HCT116 (cell line): ENCODE results near the gene ZBTB16. TPM values are rescaled to one million over a fixed set of nuclear protein-coding genes. Genes with fewer than 3 reads are reported as not detected.

Source experiments
- ATAC-seq: fragments of 200-7000 bp; cut with Tn5 transposase; 2 replicates; pipeline ENCODE4 v1.9.1; 2020; ENCODE audit warnings: mild to moderate bottlenecking, moderate library complexity
- BruUV-seq: library from RNA; stranded (reverse); fragments of 400-500 nt; replicated peaks from 2 replicates; lab custom pipeline; 2021; lab: Mats Ljungman, UMichigan
- CTCF ChIA-PET: fragments of 300-600 bp; sonication (Branson Sonifier 250); formaldehyde crosslinking; loops from one replicate; lab custom pipeline; 2021; ENCODE audit warnings: antibody characterized with exemption; lab: Charles Lee
- POLR2A ChIA-PET: fragments of 300-600, 350-600 bp; sonication (Branson Sonifier 250); formaldehyde crosslinking; loops from one replicate; lab custom pipeline; 2021; ENCODE audit warnings: antibody characterized with exemption; lab: Charles Lee
- RAD21 ChIA-PET, 2 experiments: fragments of 300-600 bp; sonication (Branson Sonifier 250); formaldehyde crosslinking; loops; one replicate each; lab custom pipeline; 2023; ENCODE audit warnings: low total read pairs in 2 of 2; ENCODE audit not compliant: uncharacterized antibody in 2 of 2, unreplicated experiment in 2 of 2, low non-redundant PET in 1 of 2; lab: Charles Lee
- DNase-seq: peaks from one replicate; pipeline ENCODE4 v3.0.0-alpha.2; 2010; ENCODE audit warnings: low read depth, low spot score
- H2AFZ ChIP-seq: fragments of 200-600 bp; shearing (Covaris generic), sonication (generic); 2 replicates; pipeline ENCODE4 v1.6.1; 2017; ENCODE audit warnings: low read depth, mixed run types, mixed read lengths, antibody characterized with exemption, low read length; ENCODE audit not compliant: poor library complexity, severe bottlenecking
- H3K27ac ChIP-seq: 2 replicates; pipeline ENCODE4 v1.5.1; 2012; ENCODE audit warnings: low read depth, low read length
- H3K27me3 ChIP-seq: fragments of 200-600 bp; sonication (generic); 2 replicates; pipeline ENCODE4 v1.6.1; 2016; ENCODE audit warnings: mixed run types, low read length, mixed read lengths; ENCODE audit not compliant: insufficient read depth
- H3K36me3 ChIP-seq, 2 experiments: fragments of 200-500 bp in 1 of 2; fragments of 200-600 bp in 1 of 2; sonication (Bioruptor generic) in 1 of 2; sonication (generic) in 1 of 2; 2 replicates each; pipeline versions ENCODE4 v1.5.1 to v1.6.1; 2014 to 2016; ENCODE audit warnings: low read length in 2 of 2, inconsistent platforms in 1 of 2, mixed read lengths in 1 of 2, mixed run types in 1 of 2; ENCODE audit not compliant: insufficient read depth in 2 of 2, control insufficient read depth in 1 of 2
- H3K4me1 ChIP-seq, 2 experiments: fragments of 200-600 bp in 1 of 2; sonication (generic) in 1 of 2; 2 replicates each; pipeline versions ENCODE4 v1.5.1 to v1.6.1; 2012 to 2017; ENCODE audit warnings: low read length in 2 of 2, inconsistent platforms in 1 of 2, mild to moderate bottlenecking in 1 of 2, mixed read lengths in 1 of 2, mixed run types in 1 of 2, moderate library complexity in 1 of 2; ENCODE audit not compliant: insufficient read depth in 2 of 2, control insufficient read depth in 1 of 2
- H3K4me2 ChIP-seq: fragments of 200-600 bp; sonication (generic); 2 replicates; pipeline ENCODE4 v1.6.1; 2017; ENCODE audit warnings: mixed run types, low read length, mixed read lengths
- H3K4me3 ChIP-seq, 2 experiments: fragments of 200-600 bp in 1 of 2; sonication (generic) in 1 of 2; replicated peaks in 1 of 2; 2 replicates each; pipeline ENCODE4 v1.5.1; 2011 to 2016; ENCODE audit warnings: low read length in 2 of 2, control low read depth in 1 of 2, low read depth in 1 of 2, mild to moderate bottlenecking in 1 of 2, mixed read lengths in 1 of 2, mixed run types in 1 of 2
- H3K79me2 ChIP-seq: fragments of 200-600 bp; sonication (generic); 2 replicates; pipeline ENCODE4 v1.6.1; 2017; ENCODE audit warnings: mild to moderate bottlenecking, mixed run types, low read length, moderate library complexity, mixed read lengths; ENCODE audit not compliant: insufficient read depth
- H3K9ac ChIP-seq: fragments of 200-600 bp; sonication (generic); 2 replicates; pipeline ENCODE4 v1.6.1; 2016; ENCODE audit warnings: low read length, mixed read lengths
- H3K9me2 ChIP-seq: fragments of 200-600 bp; sonication (generic), shearing (Covaris generic); 2 replicates; pipeline ENCODE4 v1.6.1; 2017; ENCODE audit warnings: mixed run types, mild to moderate bottlenecking, moderate library complexity; ENCODE audit not compliant: insufficient read depth
- H3K9me3 ChIP-seq, 2 experiments: fragments of 200-500 bp in 1 of 2; fragments of 200-600 bp in 1 of 2; sonication (Bioruptor generic) in 1 of 2; sonication (generic) in 1 of 2; 2 replicates each; pipeline ENCODE4 v1.6.1; 2014 to 2017; ENCODE audit warnings: low read length in 2 of 2, mixed read lengths in 2 of 2, inconsistent platforms in 1 of 2, low read depth in 1 of 2, mild to moderate bottlenecking in 1 of 2, mixed run types in 1 of 2, moderate library complexity in 1 of 2; ENCODE audit not compliant: control insufficient read depth in 1 of 2, insufficient read depth in 1 of 2
- H4K20me1 ChIP-seq: fragments of 200-600 bp; sonication (generic), shearing (Covaris generic); 2 replicates; pipeline ENCODE4 v1.6.1; 2017; ENCODE audit warnings: mixed run types, mild to moderate bottlenecking, moderate library complexity; ENCODE audit not compliant: insufficient read depth
- ATF3 ChIP-seq: IDR thresholded peaks from 2 replicates; pipeline ENCODE4 v1.6.1; 2012
- CBX3 ChIP-seq: IDR thresholded peaks from 2 replicates; pipeline ENCODE4 v1.6.1; 2012; ENCODE audit warnings: low read depth
- CEBPB ChIP-seq: IDR thresholded peaks from 2 replicates; pipeline ENCODE4 v1.6.1; 2012; ENCODE audit warnings: low read depth
- CTCF ChIP-seq, 3 experiments: fragments of 200-600 bp in 1 of 3; sonication (generic) in 1 of 3; IDR thresholded peaks in 2 of 3; conservative IDR thresholded peaks in 1 of 3; 2 replicates each; pipeline ENCODE4 v1.5.1; 2012 to 2017; ENCODE audit warnings: low read depth in 2 of 3, low read length in 2 of 3, antibody characterized with exemption in 1 of 3, borderline replicate concordance in 1 of 3, control low read depth in 1 of 3, mild to moderate bottlenecking in 1 of 3, mixed read lengths in 1 of 3, mixed run types in 1 of 3, moderate library complexity in 1 of 3; ENCODE audit not compliant: insufficient read depth in 1 of 3
- EGR1 ChIP-seq: IDR thresholded peaks from 2 replicates; pipeline ENCODE4 v1.6.1; 2012; ENCODE audit warnings: low read depth
- EZH2 ChIP-seq: fragments of 200-600 bp; sonication (generic); IDR thresholded peaks from 2 replicates; pipeline ENCODE4 v1.6.1; 2017; ENCODE audit warnings: antibody characterized with exemption, mixed run types
- EZH2phosphoT487 ChIP-seq: fragments of 200-600 bp; IDR thresholded peaks from 2 replicates; pipeline ENCODE4 v1.6.1; 2018; ENCODE audit warnings: antibody characterized with exemption, borderline replicate concordance
- POLR2AphosphoS5 ChIP-seq: IDR thresholded peaks from 2 replicates; pipeline ENCODE4 v1.6.1; 2011; ENCODE audit warnings: mild to moderate bottlenecking, low read depth, low read length, moderate library complexity
- RAD21 ChIP-seq: IDR thresholded peaks from 2 replicates; pipeline ENCODE4 v1.6.1; 2012; ENCODE audit warnings: low read depth, mild to moderate bottlenecking
- SP1 ChIP-seq: IDR thresholded peaks from 2 replicates; pipeline ENCODE4 v1.6.1; 2012; ENCODE audit warnings: low read depth
- SRF ChIP-seq: IDR thresholded peaks from 2 replicates; pipeline ENCODE4 v1.6.1; 2012; ENCODE audit warnings: low read depth
- TCF7L2 ChIP-seq: IDR thresholded peaks from 2 replicates; pipeline ENCODE4 v1.7.0; 2011; ENCODE audit warnings: borderline replicate concordance, inconsistent platforms; ENCODE audit not compliant: insufficient read depth, insufficient read length; ENCODE audit errors: extremely low read depth
- YY1 ChIP-seq: IDR thresholded peaks from 2 replicates; pipeline ENCODE4 v1.6.1; 2011; ENCODE audit warnings: low read length, low read depth, moderate library complexity, mild to moderate bottlenecking; ENCODE audit not compliant: insufficient replicate concordance; ENCODE audit errors: extremely low read depth
- ZBTB33 ChIP-seq: IDR thresholded peaks from 2 replicates; pipeline ENCODE4 v1.6.1; 2011; ENCODE audit warnings: mild to moderate bottlenecking, low read length, moderate library complexity; ENCODE audit not compliant: insufficient replicate concordance; ENCODE audit errors: extremely low read depth
- ZFX ChIP-seq: fragments of 450-650 bp; IDR thresholded peaks from 2 replicates; pipeline ENCODE4 v1.6.1; 2017
- intact Hi-C: fragments of 100-400 bp; cut with micrococcal nuclease; formaldehyde crosslinking; loops from 2 replicates; pipeline ENCODE4 v1.10.0; 2022
- total RNA-seq: library from RNA; stranded (reverse); gene quantifications from one replicate; pipeline ENCODE4 v1.2.1, GENCODE V29; 2021; ENCODE audit not compliant: unreplicated experiment

ZBTB16 gene
- total RNA-seq, 1 experiment from 2014 or later: 0.30 TPM

GRCh38 chr11:114156131-114156581 lies 96.6 kb downstream of the ZBTB16 start (continued):
- no peak for TF ChIP-seq CTCF (IDR thresholded peaks at IDR 0.05 in 2 of 3, conservative IDR thresholded peaks at IDR 0.05 in 1 of 3; ENCODE audit: borderline replicate concordance in 1 of 3, insufficient read depth in 1 of 3, low read depth in 2 of 3, low read length in 2 of 3)
- no peak for TF ChIP-seq ATF3
- TF ChIP-seq ZFX: no peak
- TF ChIP-seq ZBTB33: no peak

- Histone ChIP-seq H3K9ac (no peak overlapping the region), H2AFZ (no peak overlapping the region), H3K4me2 (no peak overlapping the region), H3K4me1 (peaks cover 15 to 16% of the 10 kb centered on the region in 2 experiments), H3K4me3 (no peak overlapping the region), H3K27ac (no peak overlapping the region), H3K9me2 (no peaks in the 10 kb centered on the region), H3K36me3 (no peaks in the 10 kb centered on the region), H3K79me2 (no peaks in the 10 kb centered on the region), H3K27me3 (peaks cover 67% of the 10 kb centered on the region; the same call in 1 of the 2 replicates), H4K20me1 (no peaks in the 10 kb centered on the region), H3K9me3 (no peaks in the 10 kb centered on the region)
- BruUV-seq: no TSS peak
- ChIA-PET RAD21 (no interaction called here), POLR2A (no interaction called here), CTCF (no interaction called here)
- ATAC-seq (no peak), DNase-seq (no peak)
- no peak for TF ChIP-seq YY1
- TF ChIP-seq SRF: no peak
- TF ChIP-seq EZH2: no peak
- no peak for TF ChIP-seq RAD21
- TF ChIP-seq SP1: no peak
- no peak for TF ChIP-seq CBX3
- TF ChIP-seq ZFX: no peak
- no peak for TF ChIP-seq CTCF (IDR thresholded peaks at IDR 0.05 in 2 of 3, conservative IDR thresholded peaks at IDR 0.05 in 1 of 3; ENCODE audit: borderline replicate concordance in 1 of 3, insufficient read depth in 1 of 3, low read depth in 2 of 3, low read length in 2 of 3)
- TF ChIP-seq TCF7L2: no peak
- TF ChIP-seq POLR2AphosphoS5: no peak
- no peak for TF ChIP-seq CEBPB
- no peak for TF ChIP-seq EGR1
- no peak for TF ChIP-seq EZH2phosphoT487
- intact Hi-C loops: no loop called here
Observed at GRCh38 chr11:114156782-114157181, 97.3 kb downstream of the ZBTB16 start.
